Left ventricle myocardium inferior (tissue), 1 donor: ENCODE measurements around the gene MSH5. TPM values are rescaled to one million over a fixed set of nuclear protein-coding genes. Genes with fewer than 3 reads are reported as not detected.

ENCODE experiments used
- DNase-seq: peaks from one replicate; pipeline ENCODE4 v3.0.0-alpha.2; 2020
- H3K27ac ChIP-seq: fragments of 200-600 bp; replicated peaks from 2 replicates; pipeline ENCODE4 v1.8.0; 2021
- H3K27me3 ChIP-seq: fragments of 200-600 bp; 2 replicates; pipeline ENCODE4 v1.8.0; 2021; ENCODE audit warnings: low read depth
- H3K36me3 ChIP-seq: fragments of 200-600 bp; 2 replicates; pipeline ENCODE4 v1.8.0; 2021
- H3K4me1 ChIP-seq: fragments of 200-600 bp; 2 replicates; pipeline ENCODE4 v1.8.0; 2021
- H3K4me3 ChIP-seq: fragments of 200-600 bp; 2 replicates; pipeline ENCODE4 v1.8.0; 2021; ENCODE audit warnings: mild to moderate bottlenecking, moderate library complexity
- H3K9me3 ChIP-seq: fragments of 200-600 bp; replicated peaks from 2 replicates; pipeline ENCODE4 v1.8.0; 2021
- CTCF ChIP-seq: fragments of 200-600 bp; IDR thresholded peaks from 2 replicates; pipeline ENCODE4 v1.8.0; 2021; ENCODE audit warnings: antibody characterized with exemption, mild to moderate bottlenecking, borderline replicate concordance
- intact Hi-C: fragments of 100-400 bp; cut with micrococcal nuclease; formaldehyde crosslinking; loops from one replicate; pipeline ENCODE4 v1.11.0; 2022
- total RNA-seq: library from RNA; stranded (reverse); fragmentation: NEBNext Ultra II Directional; extraction: Animal tissue kit (Norgen Biotek cat#: 25700); gene quantifications from one replicate; pipeline ENCODE4 v1.2.1, GENCODE V29; 2021
- donor health status: DM: no; HTN: yes; CAD: no; lungs with severe emphysema.

MSH5 gene
- total RNA-seq, 1 donor from 2014 or later, result 1.3 TPM

- H3K36me3 ChIP-seq, result peaks cover 5% of the 10 kb centered on the region
- no peak overlapping the region for H3K4me3 ChIP-seq
- no peak overlapping the region for H3K27ac ChIP-seq
- H3K9me3 ChIP-seq, result no peaks in the 10 kb centered on the region
- TF ChIP-seq CTCF, result no peak
- no peak for DNase-seq
- peaks cover 16% of the 10 kb centered on the region for H3K4me1 ChIP-seq
- no peaks in the 10 kb centered on the region for H3K27me3 ChIP-seq
- intact Hi-C loops, result no loop called here
These were observed 21.5 kb downstream of the MSH5 start for GRCh38 chr6:31761343-31761742.

- peaks cover 20% of the 10 kb centered on the region for H3K4me1 ChIP-seq
- H3K36me3 ChIP-seq, result peaks cover 5% of the 10 kb centered on the region
- peak within 1 kb of the TSS; percentile 2 for H3K27ac ChIP-seq
- intact Hi-C loops, result no loop called here
- DNase-seq, result no peak
- no peaks in the 10 kb centered on the region for H3K27me3 ChIP-seq
- no peak for TF ChIP-seq CTCF
- no peaks in the 10 kb centered on the region for H3K9me3 ChIP-seq
- no peak within 1 kb of the TSS for H3K4me3 ChIP-seq
These were observed 22.6 kb downstream of the MSH5 start, which contains the start of gene SAPCD1 for GRCh38 chr6:31762356-31762755. Gene SAPCD1, plus strand, starts transcription at chr6:31762656. Its CDS starts 399 bp downstream, at chr6:31763055.

GRCh38 chr6:31762878-31763618 is 23.2 kb downstream of the MSH5 start:
- Histone ChIP-seq H3K9me3 (no peaks in the 10 kb centered on the region), H3K4me1 (peaks cover 20% of the 10 kb centered on the region), H3K36me3 (peaks cover 5% of the 10 kb centered on the region), H3K27ac (peak overlapping the region; percentile 2), H3K27me3 (no peaks in the 10 kb centered on the region), H3K4me3 (no peak overlapping the region)
- intact Hi-C loops, result no loop called here
- TF ChIP-seq CTCF, result no peak
- DNase-seq, result no peak

GRCh38 chr6:31763619-31763940 is 23.8 kb downstream of the MSH5 start:
- DNase-seq, result no peak
- intact Hi-C loops, result no loop called here
- TF ChIP-seq CTCF, result no peak
- Histone ChIP-seq H3K27ac (peak overlapping the region; percentile 2), H3K27me3 (no peaks in the 10 kb centered on the region), H3K36me3 (peaks cover 5% of the 10 kb centered on the region), H3K4me3 (no peak overlapping the region), H3K9me3 (no peaks in the 10 kb centered on the region), H3K4me1 (peaks cover 20% of the 10 kb centered on the region)

- Histone ChIP-seq H3K27ac (no peak overlapping the region), H3K4me1 (peaks cover 20% of the 10 kb centered on the region), H3K27me3 (no peaks in the 10 kb centered on the region), H3K9me3 (no peaks in the 10 kb centered on the region), H3K36me3 (peaks cover 5% of the 10 kb centered on the region), H3K4me3 (no peak overlapping the region)
- no peak for DNase-seq
- TF ChIP-seq CTCF, result no peak
- intact Hi-C loops, result no loop called here
These were observed 24.4 kb downstream of the MSH5 start for GRCh38 chr6:31764198-31764597.
